Spleen (tissue), 11 donors: Measurements from ENCODE around the gene ZXDC. TPM values are rescaled to one million over a fixed set of nuclear protein-coding genes. Genes with fewer than 3 reads are reported as not detected.

Source experiments
- DNase-seq: peaks from one replicate; pipeline ENCODE4 v3.0.0-alpha.2; 2020
- H3K27ac ChIP-seq, 8 donors: fragments of 200-600 bp; sonication (generic) in 7 of 8; 1 replicate in 4 of 8; 2 replicates in 4 of 8; pipeline versions ENCODE4 v1.5.0 to v1.8.0; 2016 to 2021; ENCODE audit warnings: inconsistent platforms in 4 of 8, mild to moderate bottlenecking in 4 of 8, moderate library complexity in 1 of 8
- H3K27me3 ChIP-seq, 7 donors: fragments of 200-600 bp; sonication (generic) in 6 of 7; replicated peaks in 1 of 7; 1 replicate in 4 of 7; 2 replicates in 3 of 7; pipeline versions ENCODE4 v1.5.0 to v1.8.0; 2016 to 2021; ENCODE audit warnings: inconsistent platforms in 3 of 7, mild to moderate bottlenecking in 1 of 7
- H3K36me3 ChIP-seq, 6 donors: fragments of 200-600 bp; sonication (generic) in 5 of 6; 1 replicate in 4 of 6; 2 replicates in 2 of 6; pipeline versions ENCODE4 v1.5.0 to v1.8.0; 2016 to 2021; ENCODE audit warnings: inconsistent platforms in 2 of 6
- H3K4me1 ChIP-seq, 6 donors: fragments of 200-600 bp; sonication (generic) in 5 of 6; 1 replicate in 3 of 6; 2 replicates in 3 of 6; pipeline versions ENCODE4 v1.5.0 to v1.8.0; 2016 to 2021; ENCODE audit warnings: inconsistent platforms in 3 of 6
- H3K4me3 ChIP-seq, 8 donors: fragments of 200-600 bp; sonication (generic) in 7 of 8; 1 replicate in 4 of 8; 2 replicates in 4 of 8; pipeline versions ENCODE4 v1.5.0 to v1.8.0; 2016 to 2021; ENCODE audit warnings: inconsistent platforms in 4 of 8, mild to moderate bottlenecking in 4 of 8, moderate library complexity in 2 of 8
- H3K9me3 ChIP-seq, 8 donors: fragments of 200-600 bp; sonication (generic) in 7 of 8; 1 replicate in 4 of 8; 2 replicates in 4 of 8; pipeline versions ENCODE4 v1.5.0 to v1.8.0; 2016 to 2021; ENCODE audit warnings: inconsistent platforms in 4 of 8
- POLR2A ChIP-seq, 3 donors: fragments of 450-650 bp; IDR thresholded peaks; one replicate each; pipeline ENCODE4 v1.5.1; 2017; ENCODE audit warnings: antibody characterized with exemption in 3 of 3, mild to moderate bottlenecking in 1 of 3
- POLR2AphosphoS5 ChIP-seq, 3 donors: sonication (generic); formaldehyde crosslinking; IDR thresholded peaks; one replicate each; pipeline ENCODE4 v1.5.1; 2017; ENCODE audit warnings: antibody characterized with exemption in 3 of 3
- WGBS, 5 donors: extraction: QIAGEN DNeasy Blood & Tissue Kit in 3 of 5; methylation state at CpG; one replicate each; pipeline versions ENCODE4 v1.1.5 to v1.1.7; 2013 to 2018; 5-methylcytosine and 5-hydroxymethylcytosine counted together
- intact Hi-C: fragments of 100-400 bp; cut with DNase I; formaldehyde crosslinking; loops from one replicate; pipeline ENCODE4 v1.15.0; 2023; ENCODE audit warnings: low total_unique reads
- polyA plus RNA-seq, 3 donors: library from polyadenylated mRNA; stranded (reverse); fragments of 200-250 nt; gene quantifications; one replicate each; pipeline ENCODE4 v1.2.1, GENCODE V29; 2013
- total RNA-seq, 7 donors: library from RNA; depleted of rRNA in 3 of 7; stranded (reverse); fragments of >200 nt in 3 of 7; fragmentation: NEBNext Ultra II Directional in 4 of 7; extraction: Animal tissue kit (Norgen Biotek cat#: 25700) in 4 of 7; gene quantifications; one replicate each; pipeline versions ENCODE4 v1.1.0 to v1.2.1, GENCODE V29; 2016 to 2021
- TF ChIP-seq, protein P1 (sequence below), 11 experiments: fragments of 200-600 bp in 7 of 11; fragments of 450-650 bp in 4 of 11; sonication (generic) in 4 of 11; IDR thresholded peaks in 8 of 11; conservative IDR thresholded peaks in 3 of 11; 1 replicate in 7 of 11; 2 replicates in 4 of 11; pipeline versions ENCODE4 v1.4.0 to v1.8.0; 2016 to 2021; ENCODE audit warnings: antibody characterized with exemption in 11 of 11, inconsistent platforms in 4 of 11, mild to moderate bottlenecking in 1 of 11
- donor health status: healthy with polysubstance abuse.
- donor health status: DM: no; HTN: no; CAD: no; lungs with moderate emphysema.
- donor health status: DM: no; HTN: no; CAD: no.
- donor health status: Bipolar disorder and iron deficiency.
- donor health status: healthy.
- donor health status: DM: no; HTN: no; CAD: no.
- donor health status: DM: yes; HTN: yes; CAD: no.

ZXDC gene
- total and polyA plus RNA-seq, 10 donors, result 7.5 to 75.3 (median 48.1) TPM

DNA sequence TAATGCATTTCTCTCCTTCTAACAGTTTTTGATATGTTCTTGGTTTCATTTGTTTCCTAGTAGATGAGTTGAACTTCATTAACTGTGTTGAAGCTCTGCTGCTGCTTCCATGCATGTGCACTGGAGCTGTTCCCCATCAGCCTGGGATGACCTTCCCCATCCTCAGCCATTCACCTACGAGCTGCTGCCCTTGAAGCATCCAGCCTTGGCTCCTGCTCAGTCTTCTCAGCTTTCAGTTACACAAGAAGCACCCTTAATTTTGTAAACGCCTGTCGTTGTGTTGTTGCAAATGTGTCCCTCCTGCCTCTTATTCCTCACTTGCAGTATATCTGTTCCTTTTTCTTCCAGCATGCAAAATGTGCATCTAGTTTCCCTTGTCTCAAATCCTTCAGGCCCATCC, 8.5 kb upstream of the ZXDC start:
- H3K9me3 ChIP-seq, result no peaks in the 10 kb centered on the region
- H3K27ac ChIP-seq, result peak overlapping the region in 1 of 8 donors; percentile 33
- TF ChIP-seq POLR2A (IDR thresholded peaks at IDR 0.05) (no peak), POLR2AphosphoS5 (IDR thresholded peaks at IDR 0.05) (no peak)
- TF ChIP-seq, protein P1, sequence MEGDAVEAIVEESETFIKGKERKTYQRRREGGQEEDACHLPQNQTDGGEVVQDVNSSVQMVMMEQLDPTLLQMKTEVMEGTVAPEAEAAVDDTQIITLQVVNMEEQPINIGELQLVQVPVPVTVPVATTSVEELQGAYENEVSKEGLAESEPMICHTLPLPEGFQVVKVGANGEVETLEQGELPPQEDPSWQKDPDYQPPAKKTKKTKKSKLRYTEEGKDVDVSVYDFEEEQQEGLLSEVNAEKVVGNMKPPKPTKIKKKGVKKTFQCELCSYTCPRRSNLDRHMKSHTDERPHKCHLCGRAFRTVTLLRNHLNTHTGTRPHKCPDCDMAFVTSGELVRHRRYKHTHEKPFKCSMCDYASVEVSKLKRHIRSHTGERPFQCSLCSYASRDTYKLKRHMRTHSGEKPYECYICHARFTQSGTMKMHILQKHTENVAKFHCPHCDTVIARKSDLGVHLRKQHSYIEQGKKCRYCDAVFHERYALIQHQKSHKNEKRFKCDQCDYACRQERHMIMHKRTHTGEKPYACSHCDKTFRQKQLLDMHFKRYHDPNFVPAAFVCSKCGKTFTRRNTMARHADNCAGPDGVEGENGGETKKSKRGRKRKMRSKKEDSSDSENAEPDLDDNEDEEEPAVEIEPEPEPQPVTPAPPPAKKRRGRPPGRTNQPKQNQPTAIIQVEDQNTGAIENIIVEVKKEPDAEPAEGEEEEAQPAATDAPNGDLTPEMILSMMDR (IDR thresholded peaks at IDR 0.05 in 8 of 11, conservative IDR thresholded peaks at IDR 0.05 in 3 of 11), result no peak
- peaks cover 9 to 62% (median 36%) of the 10 kb centered on the region in 6 donors for H3K4me1 ChIP-seq
- intact Hi-C loops, result no loop called here
- WGBS, 5 donors, result 50 to 89% (median 73%) methylated on average over 3 of the region's 3 CpGs
- H3K36me3 ChIP-seq, result no peaks in the 10 kb centered on the region
- no peak overlapping the region for H3K4me3 ChIP-seq
- DNase-seq, result peak; percentile 24
- no peaks in the 10 kb centered on the region for H3K27me3 ChIP-seq

GRCh38 chr3:126483321-126483761, 7.7 kb upstream of the ZXDC start:
- TF ChIP-seq, protein P1 (IDR thresholded peaks at IDR 0.05 in 8 of 11, conservative IDR thresholded peaks at IDR 0.05 in 3 of 11), result no peak
- TF ChIP-seq POLR2A (IDR thresholded peaks at IDR 0.05) (no peak), POLR2AphosphoS5 (IDR thresholded peaks at IDR 0.05) (no peak)
- Histone ChIP-seq H3K4me3 (no peak overlapping the region), H3K27me3 (no peaks in the 10 kb centered on the region), H3K9me3 (no peaks in the 10 kb centered on the region), H3K4me1 (peaks cover 9 to 59% (median 36%) of the 10 kb centered on the region in 6 donors), H3K36me3 (no peaks in the 10 kb centered on the region), H3K27ac (no peak overlapping the region)
- intact Hi-C loops, result no loop called here
- peak; percentile 65 for DNase-seq
- 80 to 95% (median 89%) methylated on average over 8 to 14 of the region's 14 CpGs for WGBS, 5 donors

GRCh38 chr3:126482503-126483255, 7.0 kb upstream of the ZXDC start:
- TF ChIP-seq, protein P1 (IDR thresholded peaks at IDR 0.05 in 8 of 11, conservative IDR thresholded peaks at IDR 0.05 in 3 of 11), result no peak
- TF ChIP-seq POLR2AphosphoS5 (IDR thresholded peaks at IDR 0.05) (no peak), POLR2A (IDR thresholded peaks at IDR 0.05) (no peak)
- Histone ChIP-seq H3K27ac (no peak overlapping the region), H3K9me3 (no peaks in the 10 kb centered on the region), H3K4me1 (peaks cover 9 to 59% (median 33%) of the 10 kb centered on the region in 6 donors), H3K27me3 (no peaks in the 10 kb centered on the region), H3K36me3 (no peaks in the 10 kb centered on the region), H3K4me3 (no peak overlapping the region)
- intact Hi-C loops, result no loop called here
- peak; percentile 61 for DNase-seq
- WGBS, 5 donors, result 83 to 97% (median 95%) methylated on average over 13 to 15 of the region's 15 CpGs

DNA sequence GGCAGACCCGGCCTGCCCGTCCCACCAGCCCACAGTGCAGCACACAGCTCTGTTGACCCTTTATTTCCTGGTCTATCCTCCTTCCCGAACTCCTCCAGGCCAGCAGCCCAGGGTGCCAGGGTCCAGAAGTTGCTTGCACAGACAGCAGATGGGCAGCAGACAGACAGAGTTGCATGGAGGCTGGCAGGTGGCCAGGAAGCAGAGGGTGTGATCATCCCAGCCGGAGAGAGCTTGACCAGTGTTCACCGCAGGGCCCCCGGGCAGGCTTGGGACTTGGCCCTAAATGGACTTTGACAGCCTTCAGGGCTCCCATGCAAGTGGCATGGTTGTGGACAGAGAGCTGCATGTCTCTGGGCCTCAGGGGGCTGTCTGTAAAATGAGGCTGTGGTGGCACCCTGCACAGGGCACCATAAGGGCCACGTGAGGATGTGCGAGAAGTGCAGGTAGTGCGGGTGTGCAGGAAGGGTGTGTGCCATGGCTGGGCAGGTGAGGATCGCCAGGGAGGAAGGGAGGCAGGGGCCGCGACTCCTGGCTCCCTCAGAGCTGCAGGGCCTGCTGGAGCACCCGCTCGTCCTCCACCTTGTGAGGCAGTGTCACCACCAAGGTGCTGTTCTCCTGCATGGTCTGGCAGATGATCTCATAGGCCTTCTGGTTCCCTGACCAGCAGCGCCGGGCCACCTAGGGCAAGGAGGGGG, 6.3 kb upstream of the ZXDC start:
- Histone ChIP-seq H3K27ac (no peak overlapping the region), H3K27me3 (no peaks in the 10 kb centered on the region), H3K4me1 (peaks cover 7 to 57% (median 26%) of the 10 kb centered on the region in 6 donors), H3K4me3 (no peak overlapping the region), H3K9me3 (no peaks in the 10 kb centered on the region), H3K36me3 (no peaks in the 10 kb centered on the region)
- WGBS, 5 donors, result 79 to 86% (median 82%) methylated on average over 14 to 16 of the region's 16 CpGs
- TF ChIP-seq POLR2A (IDR thresholded peaks at IDR 0.05) (no peak), POLR2AphosphoS5 (IDR thresholded peaks at IDR 0.05) (no peak)
- TF ChIP-seq, protein P1 (IDR thresholded peaks at IDR 0.05 in 8 of 11, conservative IDR thresholded peaks at IDR 0.05 in 3 of 11), result no peak
- intact Hi-C loops, result no loop called here
- peak; percentile 76 for DNase-seq
